ENCODE measurements around the gene NOL3. TPM values are rescaled to one million over a fixed set of nuclear protein-coding genes. Genes with fewer than 3 reads are reported as not detected.

Gene NOL3
- total and polyA plus RNA-seq, 4 donors = 3.0 to 18.0 (median 10.7) TPM

DNA sequence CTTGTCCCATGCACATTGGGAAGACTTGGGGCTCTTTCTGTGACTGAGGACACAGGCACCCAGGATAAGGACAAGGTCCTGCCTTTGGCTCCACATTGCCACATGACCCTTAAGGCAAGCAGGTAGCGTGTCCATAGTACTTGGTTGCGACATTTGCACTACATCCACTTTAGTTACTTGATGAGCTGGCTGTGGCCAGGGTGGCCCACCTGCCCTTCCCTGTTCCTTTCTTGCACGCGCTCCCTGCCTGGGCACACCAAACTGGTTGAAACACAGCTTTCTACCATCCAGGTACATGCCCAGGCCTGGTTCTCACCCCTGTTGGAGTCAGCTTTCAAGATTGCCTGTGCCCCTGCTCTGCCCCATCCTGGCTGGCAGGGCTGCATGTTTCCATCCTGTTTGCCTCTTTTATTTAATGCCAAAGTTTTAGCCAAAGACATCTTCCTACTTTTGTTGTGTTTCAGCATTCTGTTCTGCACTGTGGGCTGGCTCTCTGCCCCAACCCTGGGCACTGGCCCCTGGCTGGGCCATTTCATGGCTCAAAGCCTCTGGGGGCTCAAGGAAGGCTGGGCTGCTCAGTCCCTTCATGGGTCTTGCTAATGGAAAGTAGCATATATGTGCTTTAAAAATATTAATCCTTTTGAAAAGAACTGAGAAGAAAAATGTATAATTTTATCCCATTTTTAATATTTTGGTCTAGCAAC is 22.7 kb upstream of the NOL3 start (continued):
- TF ChIP-seq, protein P1, sequence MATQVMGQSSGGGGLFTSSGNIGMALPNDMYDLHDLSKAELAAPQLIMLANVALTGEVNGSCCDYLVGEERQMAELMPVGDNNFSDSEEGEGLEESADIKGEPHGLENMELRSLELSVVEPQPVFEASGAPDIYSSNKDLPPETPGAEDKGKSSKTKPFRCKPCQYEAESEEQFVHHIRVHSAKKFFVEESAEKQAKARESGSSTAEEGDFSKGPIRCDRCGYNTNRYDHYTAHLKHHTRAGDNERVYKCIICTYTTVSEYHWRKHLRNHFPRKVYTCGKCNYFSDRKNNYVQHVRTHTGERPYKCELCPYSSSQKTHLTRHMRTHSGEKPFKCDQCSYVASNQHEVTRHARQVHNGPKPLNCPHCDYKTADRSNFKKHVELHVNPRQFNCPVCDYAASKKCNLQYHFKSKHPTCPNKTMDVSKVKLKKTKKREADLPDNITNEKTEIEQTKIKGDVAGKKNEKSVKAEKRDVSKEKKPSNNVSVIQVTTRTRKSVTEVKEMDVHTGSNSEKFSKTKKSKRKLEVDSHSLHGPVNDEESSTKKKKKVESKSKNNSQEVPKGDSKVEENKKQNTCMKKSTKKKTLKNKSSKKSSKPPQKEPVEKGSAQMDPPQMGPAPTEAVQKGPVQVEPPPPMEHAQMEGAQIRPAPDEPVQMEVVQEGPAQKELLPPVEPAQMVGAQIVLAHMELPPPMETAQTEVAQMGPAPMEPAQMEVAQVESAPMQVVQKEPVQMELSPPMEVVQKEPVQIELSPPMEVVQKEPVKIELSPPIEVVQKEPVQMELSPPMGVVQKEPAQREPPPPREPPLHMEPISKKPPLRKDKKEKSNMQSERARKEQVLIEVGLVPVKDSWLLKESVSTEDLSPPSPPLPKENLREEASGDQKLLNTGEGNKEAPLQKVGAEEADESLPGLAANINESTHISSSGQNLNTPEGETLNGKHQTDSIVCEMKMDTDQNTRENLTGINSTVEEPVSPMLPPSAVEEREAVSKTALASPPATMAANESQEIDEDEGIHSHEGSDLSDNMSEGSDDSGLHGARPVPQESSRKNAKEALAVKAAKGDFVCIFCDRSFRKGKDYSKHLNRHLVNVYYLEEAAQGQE (IDR thresholded peaks at IDR 0.05) = no peak
- TF ChIP-seq, protein P2, sequence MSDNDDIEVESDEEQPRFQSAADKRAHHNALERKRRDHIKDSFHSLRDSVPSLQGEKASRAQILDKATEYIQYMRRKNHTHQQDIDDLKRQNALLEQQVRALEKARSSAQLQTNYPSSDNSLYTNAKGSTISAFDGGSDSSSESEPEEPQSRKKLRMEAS (IDR thresholded peaks at IDR 0.05) = no peak
- TF ChIP-seq HNF4A (conservative IDR thresholded peaks at IDR 0.05) (no peak), YY1 (IDR thresholded peaks at IDR 0.05) (no peak), RAD21 (IDR thresholded peaks at IDR 0.05) (no peak), JUND (IDR thresholded peaks at IDR 0.05) (no peak), HNF4G (IDR thresholded peaks at IDR 0.05) (no peak), RXRA (IDR thresholded peaks at IDR 0.05) (no peak), EGR1 (IDR thresholded peaks at IDR 0.05; ENCODE audit: low read depth in 2 of 2) (no peak), TAF1 (conservative IDR thresholded peaks at IDR 0.05) (no peak), GABPA (IDR thresholded peaks at IDR 0.05 in 1 of 2, conservative IDR thresholded peaks at IDR 0.05 in 1 of 2) (no peak)
- TF ChIP-seq, protein P3, sequence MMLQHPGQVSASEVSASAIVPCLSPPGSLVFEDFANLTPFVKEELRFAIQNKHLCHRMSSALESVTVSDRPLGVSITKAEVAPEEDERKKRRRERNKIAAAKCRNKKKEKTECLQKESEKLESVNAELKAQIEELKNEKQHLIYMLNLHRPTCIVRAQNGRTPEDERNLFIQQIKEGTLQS (IDR thresholded peaks at IDR 0.05) = no peak

DNA sequence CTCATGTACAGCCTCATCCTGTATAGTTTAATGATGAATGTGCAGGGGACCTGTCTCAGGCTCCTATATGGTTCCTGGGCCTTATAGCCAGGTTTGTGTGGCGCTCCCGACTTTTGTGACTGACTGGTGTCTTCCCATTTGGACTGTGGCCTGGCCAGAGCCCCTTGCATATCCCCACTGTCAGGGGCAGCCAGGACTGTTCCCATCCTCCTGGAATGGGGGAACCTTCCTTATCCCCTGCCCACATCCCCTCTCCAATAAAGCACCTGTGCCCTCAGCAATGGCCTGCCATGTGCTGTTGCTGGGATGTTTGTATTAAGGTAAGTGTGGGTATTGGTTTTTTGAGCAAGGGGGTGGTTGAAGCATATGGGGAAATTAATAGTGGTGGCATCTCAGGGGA is 22.1 kb upstream of the NOL3 start:
- 98% methylated on average over 2 of the region's 2 CpGs for WGBS
- TF ChIP-seq, protein P4, sequence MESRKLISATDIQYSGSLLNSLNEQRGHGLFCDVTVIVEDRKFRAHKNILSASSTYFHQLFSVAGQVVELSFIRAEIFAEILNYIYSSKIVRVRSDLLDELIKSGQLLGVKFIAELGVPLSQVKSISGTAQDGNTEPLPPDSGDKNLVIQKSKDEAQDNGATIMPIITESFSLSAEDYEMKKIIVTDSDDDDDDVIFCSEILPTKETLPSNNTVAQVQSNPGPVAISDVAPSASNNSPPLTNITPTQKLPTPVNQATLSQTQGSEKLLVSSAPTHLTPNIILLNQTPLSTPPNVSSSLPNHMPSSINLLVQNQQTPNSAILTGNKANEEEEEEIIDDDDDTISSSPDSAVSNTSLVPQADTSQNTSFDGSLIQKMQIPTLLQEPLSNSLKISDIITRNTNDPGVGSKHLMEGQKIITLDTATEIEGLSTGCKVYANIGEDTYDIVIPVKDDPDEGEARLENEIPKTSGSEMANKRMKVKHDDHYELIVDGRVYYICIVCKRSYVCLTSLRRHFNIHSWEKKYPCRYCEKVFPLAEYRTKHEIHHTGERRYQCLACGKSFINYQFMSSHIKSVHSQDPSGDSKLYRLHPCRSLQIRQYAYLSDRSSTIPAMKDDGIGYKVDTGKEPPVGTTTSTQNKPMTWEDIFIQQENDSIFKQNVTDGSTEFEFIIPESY (IDR thresholded peaks at IDR 0.05) = no peak
- TF ChIP-seq NR2F2 (IDR thresholded peaks at IDR 0.05) (no peak), EGR1 (IDR thresholded peaks at IDR 0.05; ENCODE audit: low read depth in 2 of 2) (no peak), FOXA1 (IDR thresholded peaks at IDR 0.05) (no peak)
- TF ChIP-seq, protein P2 (IDR thresholded peaks at IDR 0.05) = no peak
- H3K27ac ChIP-seq (ENCODE audit: low read depth in 1 of 2, low read length in 2 of 2) = no peak overlapping the region
- no peak for DNase-seq (ENCODE audit: low spot score)
- no peaks in the 10 kb centered on the region for H3K9me3 ChIP-seq (ENCODE audit: control insufficient read depth in 4 of 4, low read length in 3 of 4)
- H3K9ac ChIP-seq (ENCODE audit: low read depth in 1 of 2, low read length in 2 of 2) = no peak overlapping the region
- no peak overlapping the region for H3K4me3 ChIP-seq (ENCODE audit: low read depth in 1 of 3, low read length in 3 of 3)
- H3K36me3 ChIP-seq (ENCODE audit: control insufficient read depth in 4 of 4, insufficient read depth in 3 of 4, low read depth in 1 of 4, low read length in 3 of 4) = peaks cover 24 to 52% (median 45%) of the 10 kb centered on the region in 4 donors
- no peaks in the 10 kb centered on the region for H3K27me3 ChIP-seq (ENCODE audit: control insufficient read depth in 4 of 4, insufficient read depth in 4 of 4, low read length in 3 of 4)
- H3K4me1 ChIP-seq (ENCODE audit: control insufficient read depth in 4 of 4, insufficient read depth in 4 of 4, low read length in 3 of 4) = peaks cover 3 to 13% (median 8%) of the 10 kb centered on the region in 4 donors

All from liver (tissue), 9 donors.